GM18868 (cell line): ENCODE data around the gene ANK3.
A peak's percentile ranks its signal among the peaks of the same experiment; 100 is the strongest.

Source experiments
- ATAC-seq: cut with Tn5 transposase; IDR thresholded peaks from one replicate; pipeline ENCODE4 v1.9.1; 2021; ENCODE audit warnings: mild to moderate bottlenecking, moderate library complexity; ENCODE audit not compliant: unreplicated experiment

Gene ANK3

GRCh38 chr10:60286559-60286958 is 103.1 kb downstream of the ANK3 start:
- ATAC-seq: no peak

- no peak for ATAC-seq
Observed at GRCh38 chr10:60283397-60283796, 106.3 kb downstream of the ANK3 start.

- peak; percentile 93 for ATAC-seq
Observed at GRCh38 chr10:60282771-60283353, 106.8 kb downstream of the ANK3 start.

- no peak for ATAC-seq
Observed at GRCh38 chr10:60281792-60282353, 107.8 kb downstream of the ANK3 start.

GRCh38 chr10:60281331-60281730 is 108.3 kb downstream of the ANK3 start:
- no peak for ATAC-seq

- ATAC-seq: no peak
Observed at GRCh38 chr10:60280475-60280874, 109.2 kb downstream of the ANK3 start.

GRCh38 chr10:60277656-60278055 is 112.0 kb downstream of the ANK3 start:
- ATAC-seq: no peak

GRCh38 chr10:60276232-60276631 is 113.4 kb downstream of the ANK3 start:
- ATAC-seq: no peak

GRCh38 chr10:60271319-60272040 is 118.2 kb downstream of the ANK3 start:
- no peak for ATAC-seq

GRCh38 chr10:60270426-60270825 is 119.2 kb downstream of the ANK3 start:
- ATAC-seq: no peak

- ATAC-seq: no peak
Observed at GRCh38 chr10:60267802-60268201, 121.9 kb downstream of the ANK3 start.

GRCh38 chr10:60266513-60266912 is 123.2 kb downstream of the ANK3 start:
- no peak for ATAC-seq

- no peak for ATAC-seq
Observed at GRCh38 chr10:60262647-60263126, 127.0 kb downstream of the ANK3 start.

GRCh38 chr10:60260321-60260720 is 129.4 kb downstream of the ANK3 start:
- peak; percentile 44 for ATAC-seq

- ATAC-seq: no peak
Observed at GRCh38 chr10:60258429-60258797, 131.3 kb downstream of the ANK3 start.

- no peak for ATAC-seq
Observed at GRCh38 chr10:60257767-60258428, 131.8 kb downstream of the ANK3 start.

GRCh38 chr10:60254776-60255175 is 134.9 kb downstream of the ANK3 start:
- ATAC-seq: no peak

GRCh38 chr10:60253484-60253883 is 136.2 kb downstream of the ANK3 start:
- no peak for ATAC-seq

GRCh38 chr10:60252688-60253087 is 137.0 kb downstream of the ANK3 start:
- ATAC-seq: no peak

- no peak for ATAC-seq
Observed at GRCh38 chr10:60246382-60246781, 143.3 kb downstream of the ANK3 start.

- no peak for ATAC-seq
Observed at GRCh38 chr10:60239228-60239627, 150.4 kb downstream of the ANK3 start.

- ATAC-seq: no peak
Observed at GRCh38 chr10:60238759-60239100, 150.9 kb downstream of the ANK3 start.
